Uterus (tissue), 4 donors: ENCODE results near the gene GCNT4. TPM values are rescaled to one million over a fixed set of nuclear protein-coding genes. Genes with fewer than 3 reads are reported as not detected.

Source experiments
- DNase-seq, 2 donors: peaks; one replicate each; pipeline ENCODE4 v3.0.0-alpha.2; 2019 to 2020
- H3K27ac ChIP-seq, 2 donors: fragments of 200-600 bp; sonication (generic); 1 replicate in 1 of 2; 2 replicates in 1 of 2; pipeline ENCODE4 v1.5.1; 2016 to 2018
- H3K27me3 ChIP-seq, 2 donors: fragments of 200-600 bp; sonication (generic); one replicate each; pipeline ENCODE4 v1.5.1; 2018 to 2019; ENCODE audit warnings: control low read depth in 1 of 2
- H3K36me3 ChIP-seq, 2 donors: fragments of 200-600 bp; sonication (generic); one replicate each; pipeline ENCODE4 v1.5.1; 2019; ENCODE audit warnings: control low read depth in 1 of 2
- H3K4me1 ChIP-seq, 2 donors: fragments of 200-600 bp; sonication (generic); one replicate each; pipeline ENCODE4 v1.5.1; 2018 to 2019; ENCODE audit warnings: control low read depth in 1 of 2
- H3K4me3 ChIP-seq, 2 donors: fragments of 200-600 bp; sonication (generic); 1 replicate in 1 of 2; 2 replicates in 1 of 2; pipeline ENCODE4 v1.5.1; 2018 to 2019; ENCODE audit warnings: mild to moderate bottlenecking in 1 of 2
- H3K9me3 ChIP-seq, 2 donors: fragments of 200-600 bp; sonication (generic); one replicate each; pipeline ENCODE4 v1.5.1; 2019; ENCODE audit warnings: control low read depth in 1 of 2
- CTCF ChIP-seq, 4 experiments: fragments of 200-600 bp in 2 of 4; fragments of 450-650 bp in 2 of 4; sonication (generic) in 2 of 4; IDR thresholded peaks; one replicate each; pipeline ENCODE4 v1.5.1; 2016 to 2019; ENCODE audit warnings: antibody characterized with exemption in 4 of 4, mild to moderate bottlenecking in 2 of 4, moderate library complexity in 1 of 4
- POLR2A ChIP-seq, 2 donors: fragments of 450-650 bp; IDR thresholded peaks; one replicate each; pipeline ENCODE4 v1.6.1; 2016; ENCODE audit warnings: antibody characterized with exemption in 2 of 2, mild to moderate bottlenecking in 1 of 2, moderate library complexity in 1 of 2
- intact Hi-C: fragments of 100-400 bp; cut with DNase I; formaldehyde crosslinking; loops from one replicate; pipeline ENCODE4 v1.15.1; 2023; ENCODE audit warnings: low total_unique reads
- total RNA-seq, 4 donors: library from RNA; depleted of rRNA in 3 of 4; stranded (reverse); fragments of >200 nt in 3 of 4; gene quantifications; one replicate each; pipeline versions ENCODE4 v1.1.0 to v1.2.4, GENCODE V29; 2014 to 2023
- donor health status: DM: yes; HTN: yes; CAD: no.

Gene GCNT4
- total RNA-seq, 4 donors from 2014 or later: 0.88 to 4.0 (median 2.3) TPM

DNA sequence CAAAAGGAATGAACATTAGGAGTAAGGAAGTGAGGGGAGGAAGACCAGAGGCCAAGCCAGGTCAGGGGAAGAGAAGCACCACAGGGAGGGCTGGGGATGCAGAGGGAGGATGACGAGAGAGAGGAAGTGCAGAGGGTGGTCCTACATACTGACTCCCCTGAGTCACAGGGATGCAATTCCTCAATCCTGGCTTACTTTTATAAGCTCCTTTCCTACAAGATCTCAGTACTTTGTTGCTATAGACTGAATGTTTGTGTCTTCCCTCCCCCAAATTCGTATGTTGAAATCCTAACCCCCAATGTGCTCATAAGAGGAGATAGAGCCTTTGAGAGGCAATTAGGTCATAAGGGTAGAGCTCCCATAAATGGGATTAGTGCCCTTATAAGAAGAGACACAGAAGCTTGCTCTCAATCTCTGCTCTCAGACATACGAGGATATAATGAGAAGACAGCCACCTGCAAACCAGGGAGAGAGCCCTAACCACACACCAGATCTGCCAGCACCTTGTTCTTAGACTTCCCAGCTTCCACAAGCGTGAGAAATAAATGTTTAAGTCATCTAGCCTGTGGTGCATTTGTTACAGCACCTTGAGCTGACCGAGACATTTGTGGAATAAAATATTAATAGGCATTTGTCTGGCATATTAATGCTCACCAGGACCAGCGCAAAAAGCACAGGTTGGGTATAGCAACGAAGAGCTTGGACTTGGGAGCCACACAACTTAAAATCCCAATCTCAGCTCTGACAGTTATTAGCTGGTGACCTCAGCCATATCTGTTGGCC, 33.4 kb downstream of the GCNT4 start:
- no peaks in the 10 kb centered on the region for H3K36me3 ChIP-seq
- TF ChIP-seq POLR2A (IDR thresholded peaks at IDR 0.05): no peak
- TF ChIP-seq CTCF (IDR thresholded peaks at IDR 0.05): no peak
- no peaks in the 10 kb centered on the region for H3K4me1 ChIP-seq
- DNase-seq: no peak
- intact Hi-C loops: no loop called here
- no peak overlapping the region for H3K4me3 ChIP-seq
- H3K27ac ChIP-seq: no peak overlapping the region
- H3K27me3 ChIP-seq: no peaks in the 10 kb centered on the region
- no peaks in the 10 kb centered on the region for H3K9me3 ChIP-seq

- TF ChIP-seq POLR2A (IDR thresholded peaks at IDR 0.05) (no peak), CTCF (IDR thresholded peaks at IDR 0.05) (no peak)
- H3K36me3 ChIP-seq: no peaks in the 10 kb centered on the region
- no peak overlapping the region for H3K27ac ChIP-seq
- intact Hi-C loops: no loop called here
- no peak overlapping the region for H3K4me3 ChIP-seq
- H3K27me3 ChIP-seq: no peaks in the 10 kb centered on the region
- H3K4me1 ChIP-seq: no peaks in the 10 kb centered on the region
- DNase-seq: no peak
- H3K9me3 ChIP-seq: no peaks in the 10 kb centered on the region
Observed at GRCh38 chr5:75017971-75018370, 34.4 kb downstream of the GCNT4 start.

GRCh38 chr5:75016896-75017295, 35.5 kb downstream of the GCNT4 start:
- TF ChIP-seq POLR2A (IDR thresholded peaks at IDR 0.05) (no peak), CTCF (IDR thresholded peaks at IDR 0.05) (no peak)
- Histone ChIP-seq H3K9me3 (no peaks in the 10 kb centered on the region), H3K4me1 (no peaks in the 10 kb centered on the region), H3K4me3 (no peak overlapping the region), H3K27ac (no peak overlapping the region), H3K36me3 (no peaks in the 10 kb centered on the region), H3K27me3 (no peaks in the 10 kb centered on the region)
- DNase-seq: no peak
- intact Hi-C loops: no loop called here

- no peaks in the 10 kb centered on the region for H3K36me3 ChIP-seq
- DNase-seq: no peak
- intact Hi-C loops: no loop called here
- no peak overlapping the region for H3K27ac ChIP-seq
- H3K9me3 ChIP-seq: no peaks in the 10 kb centered on the region
- TF ChIP-seq CTCF (IDR thresholded peaks at IDR 0.05) (no peak), POLR2A (IDR thresholded peaks at IDR 0.05) (no peak)
- H3K4me1 ChIP-seq: no peaks in the 10 kb centered on the region
- no peaks in the 10 kb centered on the region for H3K27me3 ChIP-seq
- no peak overlapping the region for H3K4me3 ChIP-seq
Observed at GRCh38 chr5:75012748-75013147, 39.6 kb downstream of the GCNT4 start.

DNA sequence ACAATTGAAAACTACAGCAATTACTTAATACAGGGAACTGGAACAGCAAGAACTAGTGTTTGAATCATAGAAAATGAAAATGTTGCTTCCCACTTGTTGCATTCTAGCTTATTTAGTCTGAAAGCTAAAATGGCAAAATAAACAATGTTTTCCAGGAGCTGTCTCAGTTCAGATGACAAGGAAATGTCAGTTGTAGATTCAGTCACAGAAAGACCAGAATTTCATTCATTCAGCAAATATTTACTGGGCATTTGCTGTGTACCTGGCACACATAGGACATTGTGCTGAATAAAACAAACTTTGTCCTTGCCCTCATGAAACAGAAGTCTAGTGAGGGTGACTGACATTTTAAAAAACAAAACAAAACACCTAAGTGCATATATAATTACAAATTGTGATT, 41.5 kb downstream of the GCNT4 start:
- no peaks in the 10 kb centered on the region for H3K9me3 ChIP-seq
- no peak for DNase-seq
- TF ChIP-seq POLR2A (IDR thresholded peaks at IDR 0.05): no peak
- TF ChIP-seq CTCF (IDR thresholded peaks at IDR 0.05): no peak
- no peak overlapping the region for H3K4me3 ChIP-seq
- intact Hi-C loops: no loop called here
- no peaks in the 10 kb centered on the region for H3K36me3 ChIP-seq
- no peaks in the 10 kb centered on the region for H3K4me1 ChIP-seq
- no peaks in the 10 kb centered on the region for H3K27me3 ChIP-seq
- no peak overlapping the region for H3K27ac ChIP-seq
